ENCODE results near the gene WDR38.
A peak's percentile ranks its signal among the peaks of the same experiment; 100 is the strongest.

Gene WDR38, protein sequence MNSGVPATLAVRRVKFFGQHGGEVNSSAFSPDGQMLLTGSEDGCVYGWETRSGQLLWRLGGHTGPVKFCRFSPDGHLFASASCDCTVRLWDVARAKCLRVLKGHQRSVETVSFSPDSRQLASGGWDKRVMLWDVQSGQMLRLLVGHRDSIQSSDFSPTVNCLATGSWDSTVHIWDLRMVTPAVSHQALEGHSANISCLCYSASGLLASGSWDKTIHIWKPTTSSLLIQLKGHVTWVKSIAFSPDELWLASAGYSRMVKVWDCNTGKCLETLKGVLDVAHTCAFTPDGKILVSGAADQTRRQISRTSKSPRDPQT

DNA sequence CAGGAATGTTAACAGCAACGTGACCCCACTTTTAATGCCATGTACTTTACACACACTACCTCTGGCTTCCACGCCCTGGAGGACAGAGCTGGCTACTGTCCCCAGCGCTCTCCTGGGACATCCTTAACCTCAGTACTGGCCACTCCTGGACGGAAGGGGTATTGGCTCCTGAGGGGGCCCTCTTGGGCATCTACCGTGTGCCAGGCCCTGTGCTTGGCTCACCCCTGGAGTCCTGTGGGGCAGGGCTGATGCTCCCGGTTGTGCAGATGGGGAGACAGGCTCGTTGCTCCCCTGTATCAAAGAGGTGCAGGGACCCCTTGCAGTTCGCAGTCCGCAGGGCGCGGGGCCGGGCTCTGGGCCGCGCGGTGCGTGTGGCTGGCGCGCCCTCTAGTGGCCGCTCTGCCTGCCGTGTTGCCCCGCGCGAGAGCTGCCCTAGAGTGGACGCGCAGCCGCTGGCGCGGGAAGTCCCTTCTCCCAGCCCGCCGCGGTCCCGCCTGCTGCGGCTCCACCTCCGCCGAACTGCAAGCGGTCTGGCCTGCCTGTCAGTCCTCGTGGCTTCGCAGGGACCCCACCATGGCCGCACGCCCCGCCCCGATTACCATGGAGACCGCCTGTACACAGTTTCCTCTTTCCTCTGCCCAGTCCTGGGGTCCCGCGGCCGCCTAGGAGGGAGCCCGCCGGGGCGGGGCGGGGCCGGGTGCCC lies at the start of gene WDR38:
TSS of gene WDR38 (plus strand) at position 632 of the 703 bp plus-strand sequence. CDS start 72 bp downstream, outside the sequence.
- DNase-seq (ENCODE audit: low read depth, low spot score): peak; percentile 90

DNA sequence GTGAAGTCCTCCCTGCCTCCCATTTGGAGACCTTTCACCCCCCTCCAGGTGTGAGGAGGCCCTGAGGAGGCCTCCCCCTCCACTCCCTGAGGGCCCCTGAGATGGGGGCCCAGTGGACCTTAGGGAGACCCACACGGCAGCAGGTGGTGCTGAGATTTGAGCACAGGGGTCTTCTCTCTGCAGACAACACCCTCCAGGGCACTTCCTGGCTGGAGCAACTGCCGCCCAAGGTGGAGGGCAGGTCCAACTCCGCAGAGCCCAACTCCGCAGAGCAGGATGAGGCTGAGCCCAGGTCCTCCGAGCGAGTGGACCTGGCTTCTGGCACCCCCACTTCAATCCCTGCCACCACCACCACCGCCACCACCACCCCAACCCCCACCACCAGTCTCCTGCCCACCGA lies 49.3 kb upstream of the WDR38 start:
- no peak for DNase-seq (ENCODE audit: low read depth, low spot score)

DNA sequence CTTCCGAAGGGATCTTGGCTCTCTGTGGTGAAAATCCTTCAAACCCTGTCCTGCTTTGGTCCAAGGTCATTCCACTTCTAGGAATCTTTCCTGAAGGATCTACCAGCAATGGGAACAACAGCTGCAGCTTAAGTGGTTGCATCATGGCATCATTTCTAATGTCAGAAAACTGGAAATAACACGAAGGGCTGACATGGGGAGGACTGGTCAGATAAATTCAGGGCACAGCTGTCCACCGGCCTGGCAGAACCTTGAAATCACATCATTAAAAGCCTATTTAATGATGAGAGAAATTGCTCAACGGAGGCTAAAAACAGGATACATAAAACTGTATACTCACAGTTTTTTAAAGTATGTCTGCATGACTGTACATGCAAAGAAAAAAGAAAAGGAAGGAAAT lies 48.1 kb upstream of the WDR38 start:
- no peak for DNase-seq (ENCODE audit: low read depth, low spot score)

DNA sequence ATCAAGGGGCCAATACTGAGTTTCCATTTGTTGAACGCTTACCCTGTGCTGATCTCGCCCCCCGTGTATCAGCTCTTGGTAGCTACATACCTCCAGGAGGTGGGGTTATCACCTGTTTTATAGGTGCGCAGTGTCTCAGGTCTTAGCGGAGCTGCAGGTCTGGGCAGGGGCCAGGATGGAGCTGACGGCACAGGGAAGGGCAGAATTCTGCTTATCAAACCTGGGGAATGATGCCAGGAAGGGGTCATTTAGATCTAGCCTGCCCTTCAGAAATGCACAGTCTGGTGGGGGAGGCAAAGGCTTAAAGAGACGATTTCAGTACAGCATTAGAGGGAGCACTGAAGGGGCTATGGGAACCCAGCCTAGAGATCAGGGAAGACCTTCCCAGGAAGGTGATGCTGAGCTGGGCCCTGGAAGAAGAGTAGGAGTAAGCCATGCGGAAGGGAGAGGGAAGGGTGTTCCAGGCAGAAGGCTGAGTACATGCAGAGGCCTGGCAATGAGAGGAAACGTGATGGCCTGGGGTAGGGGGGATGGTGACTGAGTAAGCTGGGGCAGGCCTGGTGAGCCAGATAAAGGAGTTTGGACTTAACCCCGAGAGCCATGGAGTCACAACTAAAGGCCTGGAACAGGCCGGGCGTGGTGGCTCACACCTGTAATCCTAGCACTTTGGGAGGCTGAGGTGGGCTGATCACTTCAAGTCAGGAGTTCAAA lies 44.9 kb upstream of the WDR38 start:
- peak; percentile 46 for DNase-seq (ENCODE audit: low read depth, low spot score)

DNA sequence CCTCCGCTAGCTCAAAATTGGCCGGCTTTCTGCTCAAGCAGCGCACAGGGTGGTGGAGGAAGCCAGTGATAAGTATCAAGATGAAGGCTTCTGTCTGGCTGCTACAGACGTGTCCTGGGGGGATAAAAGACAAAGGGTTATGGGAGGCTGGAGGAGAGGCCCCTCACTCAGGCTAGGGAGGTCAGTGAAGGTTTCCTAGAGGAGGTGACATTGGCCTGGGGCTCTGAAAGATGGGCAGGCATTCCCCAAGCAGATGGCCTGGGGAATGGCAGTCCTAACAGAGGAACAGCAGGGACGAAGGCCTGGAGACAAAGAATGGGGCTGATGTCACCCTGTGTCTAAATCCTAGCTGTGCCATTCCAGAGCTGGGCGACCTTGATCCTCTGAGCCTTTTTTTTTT lies 44.0 kb upstream of the WDR38 start:
- DNase-seq (ENCODE audit: low read depth, low spot score): peak; percentile 89

DNA sequence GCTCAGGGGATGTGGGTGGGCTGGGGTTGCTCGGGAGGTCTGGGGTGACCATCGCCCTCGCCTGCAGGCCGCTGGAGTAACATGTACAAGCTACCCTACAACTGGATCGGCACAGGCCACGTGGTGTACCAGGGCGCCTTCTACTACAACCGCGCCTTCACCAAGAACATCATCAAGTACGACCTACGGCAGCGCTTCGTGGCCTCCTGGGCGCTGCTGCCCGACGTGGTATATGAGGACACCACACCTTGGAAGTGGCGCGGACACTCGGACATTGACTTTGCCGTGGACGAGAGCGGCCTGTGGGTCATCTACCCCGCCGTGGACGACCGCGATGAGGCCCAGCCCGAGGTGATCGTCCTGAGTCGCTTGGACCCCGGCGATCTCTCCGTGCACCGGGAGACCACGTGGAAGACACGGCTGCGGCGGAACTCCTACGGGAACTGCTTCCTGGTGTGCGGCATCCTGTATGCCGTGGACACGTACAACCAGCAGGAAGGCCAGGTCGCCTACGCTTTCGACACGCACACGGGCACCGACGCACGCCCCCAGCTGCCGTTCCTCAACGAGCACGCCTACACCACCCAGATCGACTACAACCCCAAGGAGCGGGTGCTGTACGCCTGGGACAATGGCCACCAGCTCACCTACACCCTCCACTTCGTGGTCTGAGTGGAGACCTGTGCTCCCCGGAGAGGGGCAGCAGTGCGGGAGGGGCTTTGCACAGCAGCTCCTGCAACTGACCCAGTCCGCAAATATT lies 43.3 kb upstream of the WDR38 start:
- DNase-seq (ENCODE audit: low read depth, low spot score): no peak

DNA sequence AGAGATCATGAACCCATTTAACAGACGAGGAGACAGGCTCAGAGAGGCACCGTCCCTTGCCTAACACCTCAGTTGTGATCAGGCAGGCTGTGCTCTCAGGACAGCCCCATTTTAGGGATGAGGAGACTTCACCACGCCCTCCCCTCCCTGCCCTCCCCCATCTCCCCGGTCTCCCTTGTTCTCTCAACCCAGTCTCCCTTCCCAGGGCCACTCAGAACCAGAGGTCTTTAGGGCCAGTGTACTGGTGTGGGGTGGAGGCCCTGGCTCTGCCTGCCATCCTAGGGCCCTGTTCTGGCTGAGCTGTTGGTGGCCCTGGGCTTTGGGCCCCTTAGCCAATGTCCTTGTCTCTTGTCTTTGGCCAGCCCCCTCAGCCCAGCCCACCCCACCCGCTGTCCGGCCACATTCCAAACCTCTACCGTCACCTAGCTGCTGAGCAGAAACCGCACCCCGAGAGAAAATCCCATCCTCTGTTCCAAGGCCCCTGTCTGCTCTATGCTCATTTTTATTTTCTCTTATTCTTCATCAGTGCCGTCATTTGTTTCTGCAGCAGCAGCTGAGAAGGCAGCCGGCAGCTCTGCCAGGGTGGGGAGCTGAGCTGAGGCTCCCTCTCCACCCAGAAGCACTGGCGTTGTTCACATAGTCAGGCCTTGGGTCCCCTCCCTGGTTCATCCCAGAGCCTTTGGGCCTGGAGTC lies 42.5 kb upstream of the WDR38 start:
- peak; percentile 93 for DNase-seq (ENCODE audit: low read depth, low spot score)

DNA sequence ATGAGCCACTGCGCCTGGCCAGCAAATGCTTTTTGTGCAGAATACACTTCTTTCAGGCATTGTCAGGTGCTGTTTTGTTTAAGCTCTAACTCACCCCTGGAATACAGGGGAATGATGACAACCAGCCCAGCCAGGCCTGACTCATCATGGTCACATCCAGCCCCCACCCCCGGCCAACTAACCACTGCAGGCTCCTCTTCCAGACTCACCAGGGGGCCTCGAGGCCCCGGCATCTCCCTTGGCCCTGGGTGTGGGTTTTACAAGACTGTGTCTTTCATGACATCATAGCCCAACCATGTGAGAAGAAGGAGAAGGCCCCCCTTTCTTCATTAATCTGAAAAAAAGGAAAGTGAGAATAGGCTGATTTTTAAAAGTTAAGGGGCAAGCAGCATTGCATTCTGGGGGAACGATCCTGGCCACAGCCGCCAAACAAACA lies 40.8 kb upstream of the WDR38 start:
- peak; percentile 93 for DNase-seq (ENCODE audit: low read depth, low spot score)

DNA sequence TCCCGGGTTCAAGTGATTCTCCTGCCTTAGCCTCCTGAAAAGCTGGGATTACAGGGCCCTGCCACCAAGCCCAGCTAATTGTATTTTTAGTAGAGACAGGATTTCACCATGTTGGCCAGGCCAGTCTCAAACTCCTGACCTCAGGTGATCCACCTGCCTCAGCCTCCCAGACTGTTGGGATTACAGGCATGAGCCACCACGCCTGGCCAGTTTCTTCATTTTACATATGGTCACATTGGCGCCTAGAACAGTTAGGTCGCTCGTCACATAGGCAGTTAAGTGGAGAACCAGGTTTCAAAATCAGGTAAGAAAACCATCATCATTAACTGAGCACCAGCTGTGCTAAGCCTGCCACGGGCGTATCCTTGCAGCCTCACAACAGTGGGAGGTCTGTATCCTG lies 40.2 kb upstream of the WDR38 start:
- peak; percentile 40 for DNase-seq (ENCODE audit: low read depth, low spot score)

DNA sequence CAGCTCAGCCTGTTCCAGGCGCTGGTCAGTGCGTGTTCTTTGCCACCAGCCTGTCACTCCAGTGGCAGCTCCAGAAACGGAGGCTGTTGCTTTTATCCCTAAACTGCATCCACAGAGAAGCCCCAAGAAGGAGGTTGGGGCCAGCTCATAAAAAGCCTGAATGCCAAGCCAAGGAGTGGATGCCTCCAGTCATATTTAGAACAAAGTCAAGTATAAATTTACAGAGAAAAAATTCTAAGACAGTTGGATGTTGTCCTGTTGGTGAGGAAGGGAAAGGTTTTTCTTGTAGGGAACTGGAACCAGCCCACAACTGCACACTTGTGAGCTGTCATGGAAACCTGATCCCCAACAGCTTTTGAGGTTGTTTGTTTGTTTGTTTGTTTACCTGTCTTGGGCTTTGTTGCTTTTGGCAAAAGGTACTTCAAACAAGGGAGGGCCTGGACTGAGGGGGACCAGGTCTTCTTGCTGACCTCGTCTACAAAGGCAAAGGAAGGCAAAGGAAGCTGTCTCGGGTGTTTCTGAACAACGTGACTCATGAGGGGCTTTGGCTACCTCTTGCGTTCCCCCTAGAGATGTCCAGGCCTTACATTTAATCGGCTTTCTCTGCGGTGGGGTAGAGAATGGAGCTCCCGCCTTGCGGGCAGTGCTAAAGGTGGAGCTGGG lies 39.6 kb upstream of the WDR38 start:
- DNase-seq (ENCODE audit: low read depth, low spot score): peak; percentile 39

DNA sequence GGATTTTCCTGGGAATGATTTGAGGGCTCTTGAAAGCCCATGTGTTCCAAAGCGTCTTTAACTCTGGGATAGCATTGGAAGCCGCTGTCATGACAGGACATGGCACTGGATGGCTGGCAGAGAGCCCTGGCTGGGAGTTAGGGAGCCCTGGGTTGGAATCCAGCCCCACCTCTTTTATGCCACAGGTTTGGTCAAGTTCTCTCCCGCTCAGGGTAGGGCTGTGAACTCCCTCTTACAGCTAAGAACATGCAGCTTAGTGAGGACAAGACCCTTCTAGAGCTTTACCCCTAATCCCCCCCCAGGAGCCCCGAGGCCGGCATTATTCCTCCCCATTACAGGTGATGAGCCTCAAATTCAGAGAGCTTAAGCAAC lies 39.1 kb upstream of the WDR38 start:
- no peak for DNase-seq (ENCODE audit: low read depth, low spot score)

DNA sequence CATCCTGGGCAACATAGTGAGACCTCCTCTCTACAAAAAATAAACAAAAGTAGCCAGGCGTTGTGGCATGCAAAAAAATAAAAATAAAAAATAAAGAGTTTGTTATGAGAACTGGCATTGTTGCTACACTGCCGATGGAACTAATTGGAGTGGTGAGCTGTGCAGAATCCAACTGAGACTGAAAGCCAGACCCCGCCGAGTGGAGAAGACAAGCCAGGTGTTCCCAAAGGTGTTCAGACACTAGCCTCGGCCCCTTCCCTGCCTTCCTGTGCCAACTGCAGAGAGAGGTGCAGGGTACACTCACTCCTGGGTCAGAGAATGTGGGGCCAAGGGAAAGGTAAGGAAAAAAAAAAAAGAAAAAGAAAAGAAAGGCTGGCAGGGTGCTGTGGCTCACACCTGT lies 37.7 kb upstream of the WDR38 start:
- no peak for DNase-seq (ENCODE audit: low read depth, low spot score)

DNA sequence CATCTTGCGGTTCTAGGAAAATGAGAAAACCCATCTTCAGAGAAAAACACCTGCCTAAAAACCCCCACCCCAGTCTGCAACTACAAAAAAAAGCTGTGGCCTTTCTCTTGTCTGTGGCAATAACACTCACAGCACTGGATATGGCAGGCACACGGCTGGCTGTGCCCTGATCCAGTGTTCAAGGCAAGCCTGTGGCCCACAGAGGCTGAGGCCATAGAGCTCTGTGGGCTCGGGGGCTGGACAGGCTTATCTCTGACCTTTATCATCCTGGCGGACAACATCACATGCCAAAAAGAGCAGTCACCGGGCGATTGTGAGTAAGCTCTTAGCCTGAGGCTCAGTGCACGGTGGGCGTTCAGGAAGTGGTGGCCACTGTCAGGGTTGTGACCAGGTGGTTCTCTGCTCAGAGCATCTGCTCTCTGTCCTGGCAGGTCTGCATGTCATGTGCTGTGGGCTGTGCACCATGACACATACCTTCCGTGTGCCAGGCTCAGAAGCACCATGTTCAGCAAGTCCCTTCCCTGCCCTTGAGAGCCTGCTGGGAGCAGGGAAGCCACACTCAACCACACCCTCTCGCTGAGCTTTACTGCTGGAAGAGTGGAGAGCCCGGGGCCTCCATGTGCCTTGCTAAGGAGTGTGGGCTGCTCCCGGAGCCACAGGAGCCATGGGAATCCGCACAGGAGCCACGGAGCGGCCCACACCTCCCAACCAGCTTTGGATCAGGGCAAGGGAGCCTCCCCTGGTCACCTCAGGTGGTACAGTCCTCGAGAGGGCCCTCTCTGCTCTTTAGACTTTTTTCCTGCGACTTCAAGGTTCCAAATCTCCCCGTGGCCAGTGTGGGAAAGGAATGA lies 34.6 kb upstream of the WDR38 start:
- DNase-seq (ENCODE audit: low read depth, low spot score): peak; percentile 89

DNA sequence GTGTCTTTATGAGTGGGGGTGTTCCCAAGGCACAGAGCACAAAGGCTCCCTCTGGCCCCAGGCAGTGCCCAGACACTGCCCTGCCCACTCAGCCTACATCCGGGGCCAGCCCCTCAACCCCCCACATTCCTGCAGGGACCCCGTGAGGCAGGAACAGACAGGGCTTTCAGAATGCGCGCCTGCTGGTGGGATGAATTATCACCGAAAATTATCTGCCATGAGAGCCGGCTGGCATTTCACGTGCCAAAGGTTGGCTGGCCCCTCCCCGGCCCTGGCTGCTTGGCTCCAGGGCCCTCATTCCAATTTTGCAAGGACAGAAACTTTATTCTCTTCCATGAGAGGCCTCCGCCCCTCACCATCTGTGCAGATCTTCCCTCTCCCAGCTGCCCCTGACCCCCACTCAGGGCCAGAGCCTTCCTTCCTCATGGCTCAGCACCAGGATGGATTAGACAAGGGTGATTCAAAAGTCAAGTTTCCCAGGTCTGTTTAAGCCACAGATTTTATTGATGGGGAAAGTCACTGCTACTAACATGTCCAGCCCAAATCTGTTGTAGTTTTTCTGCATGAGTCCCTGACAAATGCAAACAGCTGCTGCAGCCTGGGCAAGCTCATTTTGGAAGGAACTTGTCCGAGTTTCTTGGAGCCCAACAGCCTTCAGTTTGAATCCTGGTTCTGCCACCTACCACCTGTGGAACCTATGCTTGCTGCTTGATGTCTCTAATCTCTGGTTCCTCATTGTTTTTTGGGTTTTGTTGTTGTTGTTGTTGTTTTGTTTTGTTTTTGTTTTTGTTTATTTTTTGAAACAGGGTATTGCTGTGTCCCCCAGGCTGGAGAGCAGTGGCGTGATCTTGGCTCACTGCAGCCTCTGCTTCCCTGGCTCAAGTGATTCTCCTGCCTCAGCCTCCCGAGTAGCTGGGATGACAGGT lies 32.3 kb upstream of the WDR38 start:
- DNase-seq (ENCODE audit: low read depth, low spot score): no peak

DNA sequence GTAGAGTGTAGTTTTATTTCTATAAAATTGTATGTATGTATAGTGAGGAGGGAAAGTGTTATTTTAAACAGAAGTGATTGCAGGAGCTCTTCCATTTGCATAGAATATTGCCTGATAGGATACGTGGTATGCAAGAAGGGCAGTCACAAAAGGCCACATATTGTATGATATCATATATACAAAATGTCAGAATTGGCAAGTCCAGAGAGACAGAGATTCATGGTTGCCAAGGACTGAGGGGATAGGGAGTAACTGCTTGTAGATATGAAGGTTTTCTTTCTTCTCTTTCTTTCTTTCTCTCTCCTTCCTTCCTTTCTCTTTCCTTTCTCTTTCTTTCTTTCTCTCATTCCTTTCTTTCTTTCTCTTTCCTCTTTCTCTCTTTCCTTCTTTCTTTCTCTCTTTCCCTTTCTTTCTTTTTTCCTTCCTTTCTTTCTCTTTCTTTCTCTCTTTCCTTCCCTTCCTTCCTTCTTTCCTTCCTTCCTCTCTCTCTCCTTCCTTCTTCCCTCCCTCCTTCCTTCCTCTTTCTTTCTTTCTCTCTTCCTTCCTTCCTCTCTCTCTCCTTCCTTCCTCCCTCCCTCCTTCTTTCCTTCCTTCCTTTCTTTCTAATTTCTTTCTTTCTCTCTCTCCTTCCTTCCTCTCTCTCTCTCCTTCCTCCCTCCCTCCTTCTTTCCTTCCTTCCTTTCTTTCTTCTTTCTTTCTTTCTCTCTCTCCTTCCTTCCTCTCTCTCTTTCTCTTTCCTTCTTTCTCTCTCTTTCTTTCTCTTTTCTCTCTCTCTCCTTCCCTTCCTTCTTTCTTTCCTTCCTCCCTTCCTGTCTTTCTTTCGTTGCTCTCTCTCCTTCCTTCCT lies 24.5 kb upstream of the WDR38 start:
- no peak for DNase-seq (ENCODE audit: low read depth, low spot score)

DNA sequence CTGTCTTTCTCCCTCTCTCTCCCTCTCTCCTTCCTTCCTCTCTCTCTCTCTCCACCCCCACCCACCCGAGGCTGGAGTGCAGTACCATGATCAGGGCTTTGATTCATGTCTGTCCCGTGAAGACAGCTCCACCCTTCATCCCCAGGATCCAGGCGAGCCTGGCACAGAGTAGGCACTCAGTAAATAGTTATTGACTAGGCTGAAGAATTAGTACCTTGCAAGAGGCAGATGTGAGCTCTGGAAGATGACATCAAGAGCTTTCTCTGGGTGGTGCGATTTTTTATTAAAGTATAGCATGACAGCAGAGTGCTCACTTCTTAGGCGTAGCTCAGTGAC lies 24.0 kb upstream of the WDR38 start:
- no peak for DNase-seq (ENCODE audit: low read depth, low spot score)

DNA sequence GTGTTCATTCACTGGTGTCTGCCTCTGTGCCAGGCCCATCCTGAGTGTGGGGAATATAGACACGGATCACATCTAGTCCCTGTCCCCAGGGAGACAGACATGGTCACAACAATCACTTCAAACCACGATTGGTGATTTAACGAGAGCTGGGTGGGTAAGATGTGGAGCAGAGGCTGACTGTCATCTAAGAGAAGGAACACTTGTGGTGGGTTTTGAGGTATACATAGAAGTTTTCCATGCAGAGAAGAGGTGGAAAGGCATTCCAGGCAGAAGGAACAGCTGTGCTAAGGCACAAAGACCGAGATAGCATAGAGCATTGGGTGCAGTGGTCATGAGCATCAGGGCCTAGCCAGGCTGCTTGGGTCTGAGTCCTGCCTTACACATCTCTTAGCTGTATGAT lies 22.7 kb upstream of the WDR38 start:
- DNase-seq (ENCODE audit: low read depth, low spot score): no peak

All from ELF-1 (cell line).